ENCODE measurements around the gene PTMA.

GRCh38 chr2:231709981-231710798 is 1.9 kb downstream of the PTMA start:
- peak; percentile 53 for TF ChIP-seq CTCF (IDR thresholded peaks at IDR 0.05; ENCODE audit: low read length)
- TF ChIP-seq EZH2 (IDR thresholded peaks at IDR 0.05; ENCODE audit: borderline replicate concordance, low read length): no peak
